Measurements from ENCODE around the gene FAM107B. TPM values are rescaled to one million over a fixed set of nuclear protein-coding genes. Genes with fewer than 3 reads are reported as not detected.

FAM107B gene
- total and polyA plus RNA-seq, 2 experiments from 2014 or later, result 85.5 to 85.9 TPM

GRCh38 chr10:14526326-14526725 is 248.4 kb downstream of the FAM107B start:
- TF ChIP-seq EZH2phosphoT487 (IDR thresholded peaks at IDR 0.05; ENCODE audit: low read depth, severe bottlenecking, unreplicated experiment), result no peak
- TF ChIP-seq CTCF (IDR thresholded peaks at IDR 0.05; ENCODE audit: poor library complexity), result no peak
- no peak for TF ChIP-seq EZH2 (IDR thresholded peaks at IDR 0.05; ENCODE audit: borderline replicate concordance)
- peaks cover 23% of the 10 kb centered on the region for H3K4me1 ChIP-seq (ENCODE audit: insufficient read depth)

GRCh38 chr10:14524691-14525324 is 249.9 kb downstream of the FAM107B start:
- H3K36me3 ChIP-seq (replicated peaks; ENCODE audit: insufficient read depth, low read depth), result no peaks in the 10 kb centered on the region
- 85% methylated on average over 3 of the region's 3 CpGs for WGBS (ENCODE audit: low lambda C conversion rate, missing lambda C conversion rate)
- no peak for TF ChIP-seq EZH2 (IDR thresholded peaks at IDR 0.05; ENCODE audit: borderline replicate concordance)
- no peak for TF ChIP-seq CTCF (IDR thresholded peaks at IDR 0.05; ENCODE audit: poor library complexity)
- no peak for TF ChIP-seq EZH2phosphoT487 (IDR thresholded peaks at IDR 0.05; ENCODE audit: low read depth, severe bottlenecking, unreplicated experiment)
- H3K79me2 ChIP-seq, result peaks cover 41% of the 10 kb centered on the region
- H3K27ac ChIP-seq, result no peak overlapping the region
- peaks cover 23% of the 10 kb centered on the region for H3K4me1 ChIP-seq (ENCODE audit: insufficient read depth)
- no peaks in the 10 kb centered on the region for H3K9me2 ChIP-seq (replicated peaks; ENCODE audit: insufficient read depth)
- DNase-seq (ENCODE audit: low spot score), result no peak
- no peak overlapping the region for H2AFZ ChIP-seq
- no peaks in the 10 kb centered on the region for H3K9me3 ChIP-seq (ENCODE audit: low read depth)
- no peaks in the 10 kb centered on the region for H4K20me1 ChIP-seq (ENCODE audit: insufficient read depth, poor library complexity, severe bottlenecking)
- no peak overlapping the region for H3K4me2 ChIP-seq
- H3K27me3 ChIP-seq, result no peaks in the 10 kb centered on the region
- no peak overlapping the region for H3K4me3 ChIP-seq

More at GRCh38 chr10:14526326-14526725, 248.4 kb downstream of the FAM107B start:
- no peaks in the 10 kb centered on the region for H3K36me3 ChIP-seq (replicated peaks; ENCODE audit: insufficient read depth, low read depth)
- peak overlapping the region; percentile 71 for H3K27ac ChIP-seq
- 78% methylated on average over 7 of the region's 7 CpGs for WGBS (ENCODE audit: low lambda C conversion rate, missing lambda C conversion rate)
- no peak overlapping the region for H2AFZ ChIP-seq
- H4K20me1 ChIP-seq (ENCODE audit: insufficient read depth, poor library complexity, severe bottlenecking), result no peaks in the 10 kb centered on the region
- H3K4me2 ChIP-seq, result no peak overlapping the region
- no peak for DNase-seq (ENCODE audit: low spot score)
- no peak overlapping the region for H3K4me3 ChIP-seq
- no peaks in the 10 kb centered on the region for H3K9me3 ChIP-seq (ENCODE audit: low read depth)
- H3K27me3 ChIP-seq, result no peaks in the 10 kb centered on the region
- H3K79me2 ChIP-seq, result peaks cover 55% of the 10 kb centered on the region
- no peaks in the 10 kb centered on the region for H3K9me2 ChIP-seq (replicated peaks; ENCODE audit: insufficient read depth)

GRCh38 chr10:14523286-14523685 is 251.4 kb downstream of the FAM107B start:
- Histone ChIP-seq H3K4me1 (ENCODE audit: insufficient read depth) (peaks cover 10% of the 10 kb centered on the region), H3K79me2 (peaks cover 32% of the 10 kb centered on the region), H4K20me1 (ENCODE audit: insufficient read depth, poor library complexity, severe bottlenecking) (no peaks in the 10 kb centered on the region), H3K9me2 (replicated peaks; ENCODE audit: insufficient read depth) (no peaks in the 10 kb centered on the region), H2AFZ (no peak overlapping the region), H3K4me3 (no peak overlapping the region), H3K27me3 (no peaks in the 10 kb centered on the region), H3K36me3 (replicated peaks; ENCODE audit: insufficient read depth, low read depth) (no peaks in the 10 kb centered on the region), H3K4me2 (no peak overlapping the region), H3K27ac (no peak overlapping the region), H3K9me3 (ENCODE audit: low read depth) (no peaks in the 10 kb centered on the region)
- DNase-seq (ENCODE audit: low spot score), result no peak
- 83% methylated on average over 10 of the region's 10 CpGs for WGBS (ENCODE audit: low lambda C conversion rate, missing lambda C conversion rate)
- no peak for TF ChIP-seq EZH2 (IDR thresholded peaks at IDR 0.05; ENCODE audit: borderline replicate concordance)
- TF ChIP-seq EZH2phosphoT487 (IDR thresholded peaks at IDR 0.05; ENCODE audit: low read depth, severe bottlenecking, unreplicated experiment), result no peak
- TF ChIP-seq CTCF (IDR thresholded peaks at IDR 0.05; ENCODE audit: poor library complexity), result no peak

All from hepatocyte (in vitro differentiated cells).